Smooth muscle cell (in vitro differentiated cells): ENCODE data around the gene ZBED4. TPM values are rescaled to one million over a fixed set of nuclear protein-coding genes. Genes with fewer than 3 reads are reported as not detected.

ENCODE experiments used
- DNase-seq: peaks from one replicate; lab custom pipeline; 2025; ENCODE audit not compliant: unreplicated experiment; lab: John Stamatoyannopoulos, UW
- H2AFZ ChIP-seq: fragments of 200-600 bp; sonication (generic); 2 replicates; pipeline ENCODE4 v1.6.0; 2016; ENCODE audit warnings: antibody characterized with exemption, low read depth, mild to moderate bottlenecking
- H3F3A ChIP-seq: fragments of 200-600 bp; sonication (generic); 2 replicates; pipeline ENCODE4 v1.6.0; 2017; ENCODE audit warnings: antibody characterized with exemption, low read depth
- H3K27ac ChIP-seq: fragments of 200-600 bp; sonication (generic); 2 replicates; pipeline ENCODE4 v1.5.1; 2016; ENCODE audit warnings: low read depth, mild to moderate bottlenecking
- H3K27me3 ChIP-seq: fragments of 200-600 bp; sonication (generic); 2 replicates; pipeline ENCODE4 v1.6.1; 2016; ENCODE audit warnings: low read depth, mild to moderate bottlenecking
- H3K36me3 ChIP-seq: fragments of 200-600 bp; sonication (generic); 2 replicates; pipeline ENCODE4 v1.5.1; 2016; ENCODE audit warnings: low read depth
- H3K4me1 ChIP-seq: fragments of 200-600 bp; sonication (generic); 2 replicates; pipeline ENCODE4 v1.5.1; 2016; ENCODE audit warnings: low read depth
- H3K4me2 ChIP-seq: fragments of 200-600 bp; sonication (generic); 2 replicates; pipeline ENCODE4 v1.6.0; 2016; ENCODE audit warnings: mild to moderate bottlenecking
- H3K4me3 ChIP-seq: fragments of 200-600 bp; sonication (generic); 2 replicates; pipeline ENCODE4 v1.5.1; 2016; ENCODE audit warnings: mild to moderate bottlenecking
- H3K79me2 ChIP-seq: fragments of 200-600 bp; sonication (generic); 2 replicates; pipeline ENCODE4 v1.6.0; 2016; ENCODE audit warnings: low read depth, mild to moderate bottlenecking
- H3K9ac ChIP-seq: fragments of 200-600 bp; sonication (generic); 2 replicates; pipeline ENCODE4 v1.6.0; 2016; ENCODE audit warnings: low read depth
- H3K9me3 ChIP-seq: fragments of 200-600 bp; sonication (generic); replicated peaks from 2 replicates; pipeline ENCODE4 v1.5.1; 2016; ENCODE audit warnings: low read depth
- H4K20me1 ChIP-seq: fragments of 200-600 bp; sonication (generic); 2 replicates; pipeline ENCODE4 v1.6.0; 2016; ENCODE audit warnings: low read depth
- CTCF ChIP-seq: fragments of 200-600 bp; sonication (generic); IDR thresholded peaks from 2 replicates; pipeline ENCODE4 v1.5.1; 2017; ENCODE audit warnings: borderline replicate concordance, mild to moderate bottlenecking, antibody characterized with exemption; ENCODE audit not compliant: insufficient read depth, poor library complexity, severe bottlenecking
- WGBS: methylation state at CpG from one replicate; pipeline ENCODE4 v1.1.7; 2016; ENCODE audit warnings: low lambda C conversion rate; 5-methylcytosine and 5-hydroxymethylcytosine counted together
- polyA plus RNA-seq: library from polyadenylated mRNA; unstranded; fragments of >200 nt; fragmentation: Nextera tagmentation; extraction: Ambion mirVana; gene quantifications from 2 replicates; pipeline ENCODE4 v1.2.1, GENCODE V29; 2016
- total RNA-seq: library from RNA; depleted of rRNA; stranded (reverse); fragments of >200 nt; gene quantifications from 2 replicates; pipeline ENCODE4 v1.2.3, GENCODE V29; 2014

Gene ZBED4
- total and polyA plus RNA-seq, 2 experiments from 2014 or later, result 12.1 to 16.6 TPM

- WGBS, result 94% methylated on average over 11 of the region's 11 CpGs
- Histone ChIP-seq H4K20me1 (peaks cover 21% of the 10 kb centered on the region), H3K36me3 (no peaks in the 10 kb centered on the region), H3F3A (no peaks in the 10 kb centered on the region), H3K9ac (no peak overlapping the region), H3K27me3 (no peaks in the 10 kb centered on the region), H3K4me1 (peaks cover 4% of the 10 kb centered on the region), H3K9me3 (no peaks in the 10 kb centered on the region), H2AFZ (no peak overlapping the region), H3K4me2 (peak overlapping the region; percentile 99), H3K27ac (no peak overlapping the region), H3K4me3 (peak overlapping the region; percentile 97), H3K79me2 (peaks cover 27% of the 10 kb centered on the region)
- no peak for TF ChIP-seq CTCF
- DNase-seq, result no peak
These were observed 63.2 kb downstream of the ZBED4 start for GRCh38 chr22:49916831-49917230.

GRCh38 chr22:49917974-49918910 lies 64.6 kb downstream of the ZBED4 start, which contains the start of the genes ALG12 and CRELD2:
TSS of gene ALG12 (minus strand) at chr22:49918438. CDS start at chr22:49913765, 4,673 bp downstream.
TSS of gene CRELD2 (plus strand) at chr22:49918634. CDS start at chr22:49918770, 136 bp downstream.
- DNase-seq, result peak; percentile 94
- no peak for TF ChIP-seq CTCF
- H3K27me3 ChIP-seq, result no peaks in the 10 kb centered on the region
- H3K4me1 ChIP-seq, result peaks cover 4% of the 10 kb centered on the region
- peak within 1 kb of the TSS; percentile 94 for H3K9ac ChIP-seq
- no peaks in the 10 kb centered on the region for H3K9me3 ChIP-seq
- 1% methylated on average over 94 of the region's 103 CpGs for WGBS
- H3K36me3 ChIP-seq, result no peaks in the 10 kb centered on the region
- H3K79me2 ChIP-seq, result peaks cover 27% of the 10 kb centered on the region
- no peaks in the 10 kb centered on the region for H3F3A ChIP-seq
- peak within 1 kb of the TSS; percentile 93 for H2AFZ ChIP-seq
- H3K27ac ChIP-seq, result peak within 1 kb of the TSS; percentile 87
- peaks cover 21% of the 10 kb centered on the region for H4K20me1 ChIP-seq
- peak within 1 kb of the TSS; percentile 99 for H3K4me2 ChIP-seq
- H3K4me3 ChIP-seq, result peak within 1 kb of the TSS; percentile 97

- Histone ChIP-seq H3K9ac (peak overlapping the region; percentile 79), H3K4me2 (peak overlapping the region; percentile 99), H3K27me3 (no peaks in the 10 kb centered on the region), H2AFZ (no peak overlapping the region), H3K4me3 (peak overlapping the region; percentile 97), H3K27ac (no peak overlapping the region), H3K9me3 (no peaks in the 10 kb centered on the region), H3F3A (no peaks in the 10 kb centered on the region), H3K79me2 (peaks cover 27% of the 10 kb centered on the region), H4K20me1 (peaks cover 17% of the 10 kb centered on the region), H3K36me3 (no peaks in the 10 kb centered on the region), H3K4me1 (peaks cover 4% of the 10 kb centered on the region)
- 46% methylated on average over 44 of the region's 47 CpGs for WGBS
- TF ChIP-seq CTCF, result no peak
- no peak for DNase-seq
These were observed 65.6 kb downstream of the ZBED4 start for GRCh38 chr22:49918911-49919881.
